ENCODE results near the gene PTPN14. TPM values are rescaled to one million over a fixed set of nuclear protein-coding genes. Genes with fewer than 3 reads are reported as not detected.

Gene PTPN14
- total RNA-seq, 6 experiments from 2014 or later: 1.6 to 4.6 (median 2.1) TPM

GRCh38 chr1:214417545-214418210, 133.7 kb downstream of the PTPN14 start:
- Histone ChIP-seq H3K4me3 (no peak overlapping the region), H3K27ac (no peak overlapping the region), H3K27me3 (no peaks in the 10 kb centered on the region), H3K9me3 (no peaks in the 10 kb centered on the region), H3K36me3 (no peaks in the 10 kb centered on the region), H3K4me1 (no peaks in the 10 kb centered on the region)
- 85% methylated on average over 9 of the region's 9 CpGs for WGBS (ENCODE audit: insufficient coverage, low coverage, low lambda C conversion rate, missing lambda C conversion rate)
- no peak for ATAC-seq
- no peak for TF ChIP-seq POLR2A (IDR thresholded peaks at IDR 0.05)
- TF ChIP-seq, protein P1, sequence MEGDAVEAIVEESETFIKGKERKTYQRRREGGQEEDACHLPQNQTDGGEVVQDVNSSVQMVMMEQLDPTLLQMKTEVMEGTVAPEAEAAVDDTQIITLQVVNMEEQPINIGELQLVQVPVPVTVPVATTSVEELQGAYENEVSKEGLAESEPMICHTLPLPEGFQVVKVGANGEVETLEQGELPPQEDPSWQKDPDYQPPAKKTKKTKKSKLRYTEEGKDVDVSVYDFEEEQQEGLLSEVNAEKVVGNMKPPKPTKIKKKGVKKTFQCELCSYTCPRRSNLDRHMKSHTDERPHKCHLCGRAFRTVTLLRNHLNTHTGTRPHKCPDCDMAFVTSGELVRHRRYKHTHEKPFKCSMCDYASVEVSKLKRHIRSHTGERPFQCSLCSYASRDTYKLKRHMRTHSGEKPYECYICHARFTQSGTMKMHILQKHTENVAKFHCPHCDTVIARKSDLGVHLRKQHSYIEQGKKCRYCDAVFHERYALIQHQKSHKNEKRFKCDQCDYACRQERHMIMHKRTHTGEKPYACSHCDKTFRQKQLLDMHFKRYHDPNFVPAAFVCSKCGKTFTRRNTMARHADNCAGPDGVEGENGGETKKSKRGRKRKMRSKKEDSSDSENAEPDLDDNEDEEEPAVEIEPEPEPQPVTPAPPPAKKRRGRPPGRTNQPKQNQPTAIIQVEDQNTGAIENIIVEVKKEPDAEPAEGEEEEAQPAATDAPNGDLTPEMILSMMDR (IDR thresholded peaks at IDR 0.05): no peak
- no peak for DNase-seq
- intact Hi-C loops (cut with DNase I): no loop called here

DNA sequence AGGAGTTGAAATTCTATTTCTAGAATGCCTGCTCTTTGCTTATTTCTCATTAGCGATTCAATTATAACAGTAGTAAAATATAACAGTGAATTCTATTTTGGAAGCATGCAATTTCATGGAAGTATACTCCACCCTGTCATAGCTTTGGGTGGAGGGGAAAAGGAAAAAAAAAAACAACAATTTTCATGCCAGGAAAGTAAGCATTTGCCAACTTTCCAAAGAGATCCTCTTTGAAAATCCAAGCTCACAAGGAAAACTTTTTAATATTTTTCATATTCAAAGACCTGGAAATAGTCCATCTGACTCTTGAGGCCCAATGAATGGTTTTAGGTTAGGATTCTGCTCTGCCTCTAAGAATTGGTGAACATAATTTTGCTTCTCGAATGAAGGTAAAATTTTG, 134.5 kb downstream of the PTPN14 start:
- 65% methylated on average over 2 of the region's 2 CpGs for WGBS (ENCODE audit: insufficient coverage, low coverage, low lambda C conversion rate, missing lambda C conversion rate)
- H3K4me1 ChIP-seq: no peaks in the 10 kb centered on the region
- no peaks in the 10 kb centered on the region for H3K27me3 ChIP-seq
- TF ChIP-seq, protein P1 (IDR thresholded peaks at IDR 0.05): no peak
- TF ChIP-seq POLR2A (IDR thresholded peaks at IDR 0.05): no peak
- DNase-seq: no peak
- H3K4me3 ChIP-seq: no peak overlapping the region
- H3K27ac ChIP-seq: no peak overlapping the region
- no peaks in the 10 kb centered on the region for H3K9me3 ChIP-seq
- no peaks in the 10 kb centered on the region for H3K36me3 ChIP-seq
- ATAC-seq: no peak
- intact Hi-C loops (cut with DNase I): no loop called here

- Histone ChIP-seq H3K4me1 (no peaks in the 10 kb centered on the region), H3K27ac (no peak overlapping the region), H3K9me3 (no peaks in the 10 kb centered on the region), H3K4me3 (no peak overlapping the region), H3K27me3 (no peaks in the 10 kb centered on the region), H3K36me3 (no peaks in the 10 kb centered on the region)
- TF ChIP-seq POLR2A (IDR thresholded peaks at IDR 0.05): no peak
- TF ChIP-seq, protein P1 (IDR thresholded peaks at IDR 0.05): no peak
- intact Hi-C loops (cut with DNase I): no loop called here
- WGBS (ENCODE audit: insufficient coverage, low coverage, low lambda C conversion rate, missing lambda C conversion rate): 37% methylated on average over 2 of the region's 2 CpGs
- DNase-seq: no peak
- ATAC-seq: no peak
Observed at GRCh38 chr1:214416417-214416816, 135.0 kb downstream of the PTPN14 start.

DNA sequence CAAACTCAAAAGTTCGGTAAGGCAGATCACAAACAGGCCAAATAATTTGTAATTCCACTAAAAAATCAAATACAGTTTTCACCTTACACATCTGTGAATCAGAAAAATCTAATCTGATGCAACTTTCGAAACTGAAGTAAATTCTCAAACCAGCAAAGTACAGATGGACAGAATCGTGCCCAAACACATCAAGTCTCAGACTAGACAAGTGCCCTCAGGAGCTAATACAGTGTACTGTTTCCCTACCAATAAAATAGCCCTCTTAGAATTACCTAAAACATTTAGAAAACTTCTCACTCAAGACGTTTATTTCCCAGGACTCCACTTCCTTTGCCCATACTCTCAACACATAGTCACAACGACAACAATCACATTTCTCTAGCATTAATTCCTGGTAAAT, 136.3 kb downstream of the PTPN14 start:
- H3K9me3 ChIP-seq: no peaks in the 10 kb centered on the region
- no peaks in the 10 kb centered on the region for H3K36me3 ChIP-seq
- no peak for DNase-seq
- H3K27me3 ChIP-seq: no peaks in the 10 kb centered on the region
- H3K27ac ChIP-seq: no peak overlapping the region
- no peak overlapping the region for H3K4me3 ChIP-seq
- ATAC-seq: no peak
- 55% methylated on average over 5 of the region's 5 CpGs for WGBS (ENCODE audit: insufficient coverage, low coverage, low lambda C conversion rate, missing lambda C conversion rate)
- intact Hi-C loops (cut with DNase I): no loop called here
- no peak for TF ChIP-seq POLR2A (IDR thresholded peaks at IDR 0.05)
- TF ChIP-seq, protein P1 (IDR thresholded peaks at IDR 0.05): no peak
- no peaks in the 10 kb centered on the region for H3K4me1 ChIP-seq
